ENCODE results near the gene TRO. TPM values are rescaled to one million over a fixed set of nuclear protein-coding genes. Genes with fewer than 3 reads are reported as not detected.

Gene TRO
- total RNA-seq: 11.3 TPM

GRCh38 chrX:54920610-54921426, at the start of gene TRO:
TRO (plus strand) TSS chrX:54920824; CDS start chrX:54922247, 1,423 bp downstream.
- no peak for DNase-seq (ENCODE audit: low spot score)

GRCh38 chrX:54885740-54886139, 34.9 kb upstream of the TRO start:
- DNase-seq (ENCODE audit: low spot score): no peak

- DNase-seq (ENCODE audit: low spot score): no peak
These were observed 29.1 kb upstream of the TRO start for GRCh38 chrX:54891573-54891972.

- no peak for DNase-seq (ENCODE audit: low spot score)
These were observed 26.5 kb upstream of the TRO start for GRCh38 chrX:54894159-54894558.

GRCh38 chrX:54909941-54910340, 10.7 kb upstream of the TRO start:
- no peak for DNase-seq (ENCODE audit: low spot score)

- peak; percentile 52 for DNase-seq (ENCODE audit: low spot score)
These were observed 900 bp downstream of the TRO start for GRCh38 chrX:54921427-54922021.

GRCh38 chrX:54922547-54922946, 1.9 kb downstream of the TRO start:
- no peak for DNase-seq (ENCODE audit: low spot score)

GRCh38 chrX:54923376-54923775, 2.8 kb downstream of the TRO start:
- no peak for DNase-seq (ENCODE audit: low spot score)

- DNase-seq (ENCODE audit: low spot score): no peak
These were observed 6.4 kb downstream of the TRO start for GRCh38 chrX:54926978-54927377.

GRCh38 chrX:54928876-54929275, 8.3 kb downstream of the TRO start:
- no peak for DNase-seq (ENCODE audit: low spot score)

- no peak for DNase-seq (ENCODE audit: low spot score)
These were observed 9.8 kb downstream of the TRO start for GRCh38 chrX:54930291-54931049.

- no peak for DNase-seq (ENCODE audit: low spot score)
These were observed 10.5 kb downstream of the TRO start for GRCh38 chrX:54931107-54931506.

GRCh38 chrX:54933150-54933826, 12.7 kb downstream of the TRO start:
- no peak for DNase-seq (ENCODE audit: low spot score)

- DNase-seq (ENCODE audit: low spot score): no peak
These were observed 13.4 kb downstream of the TRO start for GRCh38 chrX:54934058-54934457.

- no peak for DNase-seq (ENCODE audit: low spot score)
These were observed 14.3 kb downstream of the TRO start for GRCh38 chrX:54934890-54935289.

GRCh38 chrX:54935306-54935705, 14.7 kb downstream of the TRO start:
- no peak for DNase-seq (ENCODE audit: low spot score)

- DNase-seq (ENCODE audit: low spot score): no peak
These were observed 16.8 kb downstream of the TRO start for GRCh38 chrX:54937416-54937815.

- DNase-seq (ENCODE audit: low spot score): no peak
These were observed 24.2 kb downstream of the TRO start for GRCh38 chrX:54944816-54945215.

- DNase-seq (ENCODE audit: low spot score): no peak
These were observed 24.6 kb downstream of the TRO start for GRCh38 chrX:54945224-54945623.

- no peak for DNase-seq (ENCODE audit: low spot score)
These were observed 30.2 kb downstream of the TRO start for GRCh38 chrX:54950730-54951375.

GRCh38 chrX:54961750-54962149, 41.1 kb downstream of the TRO start:
- no peak for DNase-seq (ENCODE audit: low spot score)
